Keratinocyte (primary cell): ENCODE results near the gene ERG. TPM values are rescaled to one million over a fixed set of nuclear protein-coding genes. Genes with fewer than 3 reads are reported as not detected.

ENCODE experiments used
- DNase-seq: peaks from one replicate; pipeline ENCODE4 v3.0.0-alpha.2; 2011; ENCODE audit warnings: low read depth, missing footprints, low spot score
- FAIRE-seq: peaks from 2 replicates; lab custom pipeline; 2011; peaks lifted over from hg19 to GRCh38; lab: Jason Lieb, UNC
- H2AFZ ChIP-seq: 2 replicates; pipeline ENCODE4 v1.6.0; 2012; ENCODE audit warnings: low read length, control low read depth, inconsistent platforms; ENCODE audit not compliant: control insufficient read depth
- H3K27ac ChIP-seq: 2 replicates; pipeline ENCODE4 v1.5.1; 2011; ENCODE audit warnings: low read length; ENCODE audit not compliant: control insufficient read depth, insufficient read depth
- H3K27me3 ChIP-seq: 3 replicates; pipeline ENCODE4 v1.6.0; 2011; ENCODE audit warnings: low read length; ENCODE audit not compliant: control insufficient read depth, insufficient read depth; ENCODE audit errors: extremely low read depth
- H3K36me3 ChIP-seq, 2 experiments: 2 replicates in 1 of 2; 3 replicates in 1 of 2; pipeline ENCODE4 v1.5.1; 2011; ENCODE audit warnings: low read length in 2 of 2, mild to moderate bottlenecking in 1 of 2; ENCODE audit not compliant: control insufficient read depth in 2 of 2, insufficient read depth in 2 of 2; ENCODE audit errors: extremely low read depth in 1 of 2
- H3K4me1 ChIP-seq: 3 replicates; pipeline ENCODE4 v1.5.1; 2011; ENCODE audit warnings: low read length; ENCODE audit not compliant: control insufficient read depth, insufficient read depth; ENCODE audit errors: extremely low read depth
- H3K4me2 ChIP-seq: 3 replicates; pipeline ENCODE4 v1.6.0; 2011; ENCODE audit warnings: low read depth, low read length; ENCODE audit not compliant: control insufficient read depth, insufficient read depth; ENCODE audit errors: extremely low read depth
- H3K4me3 ChIP-seq, 3 experiments: fragments of 200-600 bp in 1 of 3; sonication (generic) in 1 of 3; 2 replicates in 2 of 3; 3 replicates in 1 of 3; pipeline ENCODE4 v1.5.1; 2011 to 2016; ENCODE audit warnings: low read length in 3 of 3, mild to moderate bottlenecking in 3 of 3, control low read depth in 2 of 3, inconsistent platforms in 1 of 3, low read depth in 1 of 3, mixed read lengths in 1 of 3, mixed run types in 1 of 3, moderate library complexity in 1 of 3; ENCODE audit not compliant: control insufficient read depth in 2 of 3, insufficient read depth in 2 of 3; ENCODE audit errors: extremely low read depth in 1 of 3
- H3K79me2 ChIP-seq: 2 replicates; pipeline ENCODE4 v1.6.0; 2012; ENCODE audit warnings: low read length; ENCODE audit not compliant: control insufficient read depth, insufficient read depth
- H3K9ac ChIP-seq: 3 replicates; pipeline ENCODE4 v1.6.0; 2011; ENCODE audit warnings: low read length; ENCODE audit not compliant: control insufficient read depth, insufficient read depth; ENCODE audit errors: extremely low read depth
- H3K9me1 ChIP-seq: 3 replicates; pipeline ENCODE4 v1.6.0; 2011; ENCODE audit warnings: low read length; ENCODE audit not compliant: control insufficient read depth, insufficient read depth; ENCODE audit errors: extremely low read depth
- H3K9me3 ChIP-seq: 2 replicates; pipeline ENCODE4 v1.5.1; 2012; ENCODE audit warnings: low read depth, low read length; ENCODE audit not compliant: control insufficient read depth
- H4K20me1 ChIP-seq: 3 replicates; pipeline ENCODE4 v1.6.0; 2011; ENCODE audit warnings: low read length; ENCODE audit not compliant: control insufficient read depth, insufficient read depth; ENCODE audit errors: extremely low read depth
- CTCF ChIP-seq, 3 experiments: IDR thresholded peaks in 1 of 3; conservative IDR thresholded peaks in 1 of 3; optimal IDR thresholded peaks in 1 of 3; 2 replicates in 2 of 3; 3 replicates in 1 of 3; pipeline versions ENCODE3 to v1.5.1; 2011; ENCODE audit warnings: low read length in 3 of 3, mild to moderate bottlenecking in 3 of 3, moderate library complexity in 2 of 3, control low read depth in 1 of 3, inconsistent platforms in 1 of 3; ENCODE audit not compliant: insufficient read depth in 2 of 3; ENCODE audit errors: extremely low read depth in 1 of 3
- EZH2 ChIP-seq: IDR thresholded peaks from one replicate; pipeline ENCODE4 v1.6.1; 2012; ENCODE audit warnings: inconsistent platforms, mild to moderate bottlenecking, low read length, moderate library complexity
- dilution Hi-C: fragments of 300-500 bp; cut with MboI; formaldehyde crosslinking; loops from one replicate; pipeline ENCODE4 v1.7.0; 2020; ENCODE audit warnings: low sequenced_read_pairs; ENCODE audit not compliant: extremely low pct_ligation_motif_present
- polyA plus RNA-seq, 5 experiments: library from polyadenylated mRNA; depleted of rRNA in 3 of 5; stranded (reverse) in 3 of 5; stranded (forward) in 1 of 5; unstranded in 1 of 5; fragments of >200 nt; gene quantifications; 1 replicate in 1 of 5; 2 replicates in 3 of 5; 3 replicates in 1 of 5; pipeline versions ENCODE4 v1.2.1 to v1.2.3, GENCODE V29; 2011 to 2012; ENCODE audit warnings: missing spikeins in 2 of 5, low read depth in 1 of 5, low replicate concordance in 1 of 5

The ERG gene
- polyA plus RNA-seq, 1 donor (not counting 4 experiments of a cell fraction or from before 2014, with no cell fraction given) = 0.08 TPM

GRCh38 chr21:38404177-38404576, 94.1 kb downstream of the ERG start:
- TF ChIP-seq CTCF (optimal IDR thresholded peaks at IDR 0.05 in 1 of 3, IDR thresholded peaks at IDR 0.05 in 1 of 3, conservative IDR thresholded peaks at IDR 0.05 in 1 of 3; ENCODE audit: extremely low read depth in 1 of 3, insufficient read depth in 2 of 3, low read length in 3 of 3) (peak in 1 of 3 experiments; percentile 3), EZH2 (no peak)
- no peaks in the 10 kb centered on the region for H3K9me3 ChIP-seq
- no peaks in the 10 kb centered on the region for H3K27me3 ChIP-seq
- H3K36me3 ChIP-seq = no peaks in the 10 kb centered on the region
- H3K79me2 ChIP-seq = no peaks in the 10 kb centered on the region
- no peaks in the 10 kb centered on the region for H3K9me1 ChIP-seq
- H3K4me1 ChIP-seq = peaks cover 12% of the 10 kb centered on the region
- H3K4me3 ChIP-seq = no peak overlapping the region
- no peak overlapping the region for H2AFZ ChIP-seq
- DNase-seq (no peak), FAIRE-seq (no peak)
- no peak overlapping the region for H3K27ac ChIP-seq
- H4K20me1 ChIP-seq = no peaks in the 10 kb centered on the region
- no peak overlapping the region for H3K9ac ChIP-seq
- dilution Hi-C loops = no loop called here
- no peak overlapping the region for H3K4me2 ChIP-seq

GRCh38 chr21:38402795-38403194, 95.5 kb downstream of the ERG start:
- no peaks in the 10 kb centered on the region for H3K9me1 ChIP-seq
- dilution Hi-C loops = no loop called here
- no peaks in the 10 kb centered on the region for H3K27me3 ChIP-seq
- peak overlapping the region; percentile 60 for H3K27ac ChIP-seq
- H3K4me2 ChIP-seq = peak overlapping the region; percentile 63
- no peaks in the 10 kb centered on the region for H3K79me2 ChIP-seq
- H3K4me3 ChIP-seq = no peak overlapping the region
- no peak for DNase-seq
- no peaks in the 10 kb centered on the region for H4K20me1 ChIP-seq
- H3K9me3 ChIP-seq = no peaks in the 10 kb centered on the region
- H2AFZ ChIP-seq = peak overlapping the region; percentile 36
- FAIRE-seq = no peak
- TF ChIP-seq EZH2 (no peak), CTCF (optimal IDR thresholded peaks at IDR 0.05 in 1 of 3, IDR thresholded peaks at IDR 0.05 in 1 of 3, conservative IDR thresholded peaks at IDR 0.05 in 1 of 3; ENCODE audit: extremely low read depth in 1 of 3, insufficient read depth in 2 of 3, low read length in 3 of 3) (no peak)
- H3K36me3 ChIP-seq = no peaks in the 10 kb centered on the region
- H3K4me1 ChIP-seq = peaks cover 12% of the 10 kb centered on the region
- peak overlapping the region; percentile 25 for H3K9ac ChIP-seq
